Amniotic epithelial cell (primary cell): ENCODE data around the gene RNF213.

Source experiments
- DNase-seq: peaks from one replicate; pipeline ENCODE4 v3.0.0-alpha.2; 2010; ENCODE audit warnings: low read depth

RNF213 gene

DNA sequence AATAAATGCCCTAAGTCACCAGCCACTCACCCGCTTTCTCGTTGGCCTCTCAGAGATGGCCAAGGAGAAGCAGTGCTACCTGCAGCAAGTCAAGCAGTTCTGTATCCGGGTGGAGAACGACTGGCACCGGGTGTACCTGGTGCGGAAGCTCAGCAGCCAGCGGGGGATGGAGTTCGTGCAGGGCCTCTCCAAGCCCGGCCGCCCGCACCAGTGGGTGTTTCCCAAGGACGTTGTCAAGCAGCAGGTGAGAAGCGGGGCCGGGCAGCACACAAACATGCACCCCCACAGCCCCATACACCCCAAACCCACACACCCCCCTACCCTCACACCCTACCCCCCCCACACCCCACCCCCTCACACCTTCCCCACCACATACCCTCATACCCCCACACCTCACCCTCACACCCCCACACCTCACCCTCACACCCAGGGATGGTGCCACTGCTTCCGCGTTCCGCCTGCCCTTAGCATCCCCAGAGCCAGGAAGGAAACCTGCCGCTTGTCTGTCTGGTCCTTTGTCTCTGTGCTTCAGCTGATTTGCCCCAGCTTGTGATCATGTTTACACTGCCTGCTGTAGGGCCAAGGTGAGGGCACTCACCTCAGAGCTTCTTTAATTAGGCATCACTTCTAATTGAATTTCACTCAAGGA, 112.4 kb downstream of the RNF213 start:
- DNase-seq: no peak

DNA sequence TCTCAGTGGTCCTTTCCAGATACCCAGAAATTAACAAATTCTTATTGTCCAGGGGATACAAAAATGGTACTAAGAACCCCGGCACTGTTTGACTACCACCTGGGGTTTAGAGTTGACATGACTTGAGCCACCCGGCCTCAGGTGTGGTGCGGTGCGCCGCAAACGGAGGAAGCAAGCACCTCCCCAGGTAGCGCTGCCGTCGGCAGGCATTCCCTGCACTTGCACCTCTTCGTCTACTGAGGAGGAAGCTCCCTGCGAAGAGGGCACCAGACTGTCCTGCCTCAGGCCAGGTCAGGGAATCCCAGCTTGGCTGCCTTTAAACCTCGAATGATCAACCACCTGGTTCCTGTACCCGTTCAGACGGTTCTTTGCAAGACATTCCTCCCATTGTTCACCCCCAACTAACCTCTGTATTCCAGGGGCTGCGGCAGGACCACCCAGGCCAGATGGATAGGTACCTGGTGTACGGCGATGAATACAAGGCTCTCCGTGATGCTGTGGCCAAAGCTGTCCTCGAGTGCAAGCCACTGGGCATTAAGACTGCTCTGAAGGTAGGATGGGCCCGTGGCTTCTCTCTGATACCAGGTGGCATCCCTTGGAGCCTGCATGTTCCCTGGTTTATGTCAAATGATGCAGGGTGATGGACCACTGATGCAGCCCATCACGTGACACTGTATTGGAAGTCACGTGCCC, 113.5 kb downstream of the RNF213 start:
- no peak for DNase-seq

DNA sequence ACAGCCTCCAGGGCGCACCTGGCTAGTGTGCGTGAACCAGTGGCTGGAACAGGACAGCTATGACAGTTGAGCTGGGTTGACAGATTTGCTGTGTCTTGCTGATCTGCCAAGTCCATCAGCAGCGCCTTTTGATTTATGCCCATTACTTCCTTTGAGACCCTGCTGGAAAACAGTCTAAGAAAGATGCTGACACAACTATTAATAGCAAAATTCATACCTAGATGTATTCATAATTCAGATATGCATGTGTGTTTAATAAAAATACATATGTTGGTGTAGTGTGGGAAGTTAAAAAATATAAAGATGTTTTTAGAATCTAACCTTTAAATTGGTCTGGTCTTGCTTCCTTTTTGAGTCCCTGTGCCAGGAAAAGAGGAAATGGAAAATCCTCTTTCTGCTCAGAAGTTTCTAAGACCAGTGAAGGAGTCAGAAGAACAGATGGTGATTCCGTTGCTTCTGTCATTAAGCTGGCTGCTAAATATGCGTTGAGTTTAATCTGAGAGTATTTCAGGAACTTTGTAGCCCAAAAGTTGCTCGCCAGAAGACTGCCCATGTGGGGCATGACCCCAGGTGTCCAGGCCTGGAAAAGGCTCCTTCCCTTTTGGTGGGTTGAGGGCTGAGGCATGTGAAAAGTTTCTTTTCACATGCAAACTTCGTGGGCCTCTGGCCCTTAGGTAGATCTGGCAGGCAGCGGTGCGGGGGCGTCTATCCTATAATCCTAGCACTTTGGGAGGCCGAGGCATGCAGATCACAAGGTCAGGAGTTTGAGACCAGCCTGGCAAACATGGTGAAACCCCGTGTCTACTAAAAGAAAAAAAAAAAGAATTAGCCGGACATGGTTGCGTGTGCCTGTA, 114.3 kb downstream of the RNF213 start:
- DNase-seq: no peak

DNA sequence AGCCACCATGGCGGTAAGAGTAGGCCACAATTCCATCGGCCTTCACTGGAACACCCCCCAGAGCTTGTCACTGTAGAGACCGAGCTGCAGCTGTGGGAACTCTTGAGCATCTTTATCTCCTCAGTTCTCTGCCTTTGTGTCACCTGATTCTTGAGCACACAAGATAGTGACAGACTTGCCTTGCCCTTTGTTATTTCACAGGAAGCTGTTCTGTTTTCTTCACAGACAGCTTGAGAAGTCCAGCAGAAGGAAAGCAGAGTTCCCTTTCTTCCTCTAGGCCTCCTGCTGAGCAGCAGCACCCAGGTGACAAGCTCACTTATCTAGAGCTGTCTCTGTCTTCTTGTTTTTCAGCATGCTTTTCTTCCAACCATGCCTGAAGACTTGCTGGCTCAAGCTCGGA, 115.9 kb downstream of the RNF213 start:
- no peak for DNase-seq

DNA sequence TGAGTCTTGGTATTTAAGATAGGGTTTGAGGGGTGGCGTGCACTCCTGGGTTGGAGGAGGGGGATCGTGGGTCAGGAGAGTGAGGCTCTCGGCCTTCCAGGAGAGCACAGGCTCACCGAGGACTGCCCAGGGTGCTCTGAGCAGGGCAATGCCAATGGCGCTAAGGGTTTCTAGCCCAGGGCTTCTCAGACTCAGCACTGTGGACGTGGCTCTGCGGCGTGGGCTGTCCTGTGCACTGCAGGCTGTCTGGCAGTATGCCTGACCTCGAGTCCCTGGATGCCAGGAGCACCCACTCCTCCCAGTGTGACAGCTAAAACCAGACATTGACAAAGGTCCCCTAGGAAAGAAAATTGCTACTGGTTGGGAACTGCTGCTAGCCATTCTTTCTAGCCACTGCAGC, 117.1 kb downstream of the RNF213 start:
- DNase-seq: no peak

DNA sequence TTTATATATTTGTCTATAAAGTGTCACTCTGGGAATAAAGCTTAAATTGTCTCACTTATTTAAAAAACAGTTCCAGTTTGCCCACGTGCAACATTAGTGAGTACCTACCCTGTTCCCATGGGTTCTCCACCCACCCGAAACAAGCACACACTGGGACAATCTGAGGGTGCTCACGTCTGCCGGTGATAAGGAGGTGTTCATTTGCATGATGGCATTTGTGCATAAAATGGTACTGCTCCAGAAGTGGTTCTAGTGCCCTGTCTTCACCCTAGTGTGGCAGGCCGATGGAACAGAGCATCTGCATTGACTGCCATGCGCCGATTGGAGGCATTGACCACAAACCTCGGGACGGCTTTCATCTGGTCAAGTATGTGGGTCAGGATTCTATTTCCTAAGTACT, 118.7 kb downstream of the RNF213 start:
- DNase-seq: no peak

DNA sequence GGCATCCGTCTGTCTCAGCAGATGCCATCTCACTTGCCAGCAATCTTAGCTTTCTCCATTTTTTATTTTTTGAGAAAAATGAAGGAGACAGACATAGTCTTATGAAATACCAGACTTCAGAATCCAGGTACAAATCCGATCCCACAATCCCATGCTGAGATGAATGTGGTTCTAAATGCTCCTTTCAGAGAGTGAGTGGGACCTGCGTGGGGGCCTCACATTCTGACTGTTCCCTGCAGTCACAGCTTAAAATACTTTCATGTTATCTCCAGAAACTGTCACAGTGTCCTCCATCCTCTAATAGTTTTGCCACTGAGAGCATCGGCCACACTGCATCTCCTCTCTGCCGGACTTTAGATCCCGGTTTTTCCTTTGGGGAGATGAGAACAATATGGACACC, 119.4 kb downstream of the RNF213 start:
- no peak for DNase-seq

DNA sequence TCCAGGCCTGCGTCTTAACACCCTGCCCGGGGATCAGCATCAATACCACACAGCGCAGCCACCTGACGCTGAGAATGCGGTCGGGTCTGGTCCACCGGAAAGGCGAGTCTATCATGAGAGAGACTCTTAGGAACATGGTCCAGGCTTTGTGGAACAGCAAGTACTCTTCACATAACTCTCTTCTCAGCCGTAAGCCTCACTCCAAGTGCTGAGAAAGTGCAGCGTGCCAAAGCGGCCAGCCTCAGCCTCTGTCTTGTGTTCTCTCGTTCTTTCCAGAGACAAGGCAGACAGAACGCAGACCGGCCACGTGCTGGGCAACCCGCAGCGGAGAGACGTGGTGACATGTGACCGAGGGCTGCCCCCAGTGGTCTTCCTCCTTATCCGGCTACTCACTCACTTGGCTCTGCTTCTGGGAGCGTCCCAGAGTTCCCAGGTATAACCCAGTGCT, 119.9 kb downstream of the RNF213 start:
- DNase-seq: no peak

DNA sequence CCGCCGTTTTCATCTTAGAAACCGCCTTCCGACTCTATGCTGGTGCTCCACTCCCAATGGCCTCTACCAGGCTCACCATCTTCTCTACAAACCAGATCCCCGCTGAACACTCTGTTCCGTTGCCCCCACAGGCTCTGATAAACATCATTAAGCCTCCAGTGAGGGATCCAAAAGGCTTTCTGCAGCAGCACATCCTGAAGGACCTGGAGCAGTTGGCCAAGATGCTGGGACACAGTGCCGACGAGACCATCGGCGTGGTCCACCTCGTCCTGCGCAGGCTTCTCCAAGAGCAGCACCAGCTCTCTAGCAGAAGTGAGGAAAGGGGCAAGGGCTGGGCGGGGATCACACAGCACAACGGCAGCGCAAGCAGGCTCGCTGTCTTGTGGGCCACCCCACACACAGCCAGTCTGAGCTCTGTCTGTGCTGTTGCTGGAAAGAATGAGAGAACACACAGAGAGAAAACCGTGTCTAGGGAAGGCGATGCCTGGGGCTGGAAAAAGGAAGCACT, 120.8 kb downstream of the RNF213 start:
- DNase-seq: no peak

DNA sequence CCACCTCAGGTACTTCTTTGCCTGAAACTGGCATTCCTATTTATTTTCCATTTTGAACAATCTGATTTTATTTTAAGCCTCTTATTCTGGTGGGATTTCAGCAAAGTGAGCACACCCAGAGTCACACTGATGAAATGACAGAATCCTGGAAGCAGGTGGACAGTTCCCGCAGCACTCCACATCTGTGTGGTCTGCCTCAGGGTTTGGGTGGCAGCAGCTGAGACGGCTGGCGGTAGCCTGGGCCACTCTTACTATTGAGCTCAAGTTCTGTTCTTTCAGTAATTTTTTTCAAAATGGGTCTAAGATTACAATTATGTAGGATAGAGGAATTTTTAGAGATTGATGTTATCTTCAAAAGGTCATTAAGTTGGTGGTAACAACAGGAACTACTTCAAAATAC, 121.8 kb downstream of the RNF213 start:
- no peak for DNase-seq

DNA sequence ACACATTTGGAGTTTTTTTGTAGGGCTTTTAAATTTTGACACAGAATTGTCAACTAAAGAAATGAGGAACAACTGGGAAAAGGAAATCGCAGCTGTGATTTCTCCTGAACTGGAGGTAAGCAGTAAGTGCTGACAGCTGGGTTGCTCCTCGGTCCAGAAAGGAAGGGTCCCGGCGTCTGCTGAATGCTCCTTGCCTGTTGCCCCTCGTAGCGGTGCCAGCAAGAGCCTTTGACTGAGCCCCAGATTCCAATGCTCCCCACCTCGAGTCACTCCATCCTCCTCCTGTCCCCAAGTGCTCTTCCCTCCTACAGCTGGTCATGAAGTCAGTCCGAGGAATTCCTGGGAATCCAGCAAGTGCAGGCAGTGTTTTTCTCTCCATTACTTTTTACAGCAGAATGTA, 122.3 kb downstream of the RNF213 start:
- no peak for DNase-seq

DNA sequence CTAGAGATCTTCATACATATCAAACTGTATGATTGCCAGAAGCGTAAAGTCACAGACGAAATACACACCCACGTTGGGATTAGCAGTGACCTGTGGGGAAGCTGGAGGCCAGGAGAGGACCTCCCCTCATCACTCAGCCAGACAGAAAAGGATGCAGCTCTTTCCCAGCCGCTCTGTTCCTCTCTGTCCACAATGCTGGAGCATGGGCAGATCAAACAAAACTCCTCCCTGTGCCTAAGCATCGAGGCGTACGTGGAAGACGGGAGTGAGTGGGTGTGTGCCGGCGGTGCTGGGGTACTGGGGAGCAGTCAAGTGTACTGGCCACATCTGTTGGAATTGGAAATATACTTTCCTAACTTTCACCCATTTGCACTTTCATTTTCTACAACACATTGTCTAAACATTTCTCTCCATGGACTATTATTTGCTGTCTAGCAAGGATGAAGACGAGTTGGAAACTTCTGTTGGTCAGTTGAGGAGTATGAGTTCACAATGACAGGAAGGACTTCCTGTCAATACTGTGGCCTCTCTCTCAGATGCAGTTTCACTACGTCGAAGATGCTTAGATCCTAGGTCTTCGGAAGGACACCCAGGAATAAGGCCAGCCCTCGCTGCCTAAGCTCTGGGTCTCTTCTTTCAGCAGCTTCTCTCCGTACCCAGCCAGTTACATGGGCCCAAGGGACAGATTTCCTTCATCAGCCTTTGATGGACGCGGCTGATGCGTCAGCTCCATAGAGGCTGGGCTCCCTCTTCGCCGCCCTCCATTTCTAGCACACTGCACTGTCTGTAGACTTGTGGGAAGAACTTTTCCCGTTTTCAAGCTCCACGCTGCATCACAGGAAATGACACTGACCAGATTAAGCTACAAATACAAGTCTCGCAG, 123.7 kb downstream of the RNF213 start:
- no peak for DNase-seq

DNA sequence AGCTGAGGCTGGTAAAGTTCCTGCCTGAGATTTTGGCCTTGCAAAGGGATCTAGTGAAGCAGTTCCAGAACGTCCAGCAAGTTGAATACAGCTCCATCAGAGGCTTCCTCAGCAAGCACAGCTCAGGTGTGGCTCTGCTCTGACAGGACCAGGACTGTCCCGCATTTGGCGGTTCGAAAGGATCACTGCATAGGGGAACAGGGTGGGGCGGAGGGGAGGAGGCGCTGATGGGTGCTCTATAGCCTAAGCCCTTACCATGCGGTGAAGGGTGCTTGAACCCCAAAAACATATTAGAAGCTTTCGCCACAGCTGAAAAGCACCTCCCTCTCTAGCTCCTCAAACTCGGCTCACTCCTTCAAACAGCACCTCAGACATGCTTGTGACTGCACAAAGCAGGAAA, 124.4 kb downstream of the RNF213 start:
- no peak for DNase-seq

DNA sequence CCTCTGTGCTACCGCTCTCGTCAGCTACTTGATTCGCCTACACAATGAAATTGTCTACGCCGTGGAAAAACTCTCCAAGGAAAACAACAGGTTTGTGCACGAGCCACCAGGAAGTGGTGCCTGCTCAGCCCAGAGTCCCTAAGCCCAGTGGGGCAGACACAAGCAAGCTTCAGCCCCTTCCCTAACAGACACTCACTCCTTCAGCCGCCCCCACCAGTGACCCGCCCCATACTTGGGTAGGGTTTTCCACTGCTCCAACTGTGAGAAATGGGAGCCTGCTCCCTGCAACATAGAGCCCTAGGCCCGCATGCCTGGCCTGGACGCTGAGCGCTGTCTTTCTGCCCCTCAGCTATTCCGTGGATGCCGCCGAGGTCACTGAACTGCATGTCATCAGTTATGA, 125.7 kb downstream of the RNF213 start:
- no peak for DNase-seq

DNA sequence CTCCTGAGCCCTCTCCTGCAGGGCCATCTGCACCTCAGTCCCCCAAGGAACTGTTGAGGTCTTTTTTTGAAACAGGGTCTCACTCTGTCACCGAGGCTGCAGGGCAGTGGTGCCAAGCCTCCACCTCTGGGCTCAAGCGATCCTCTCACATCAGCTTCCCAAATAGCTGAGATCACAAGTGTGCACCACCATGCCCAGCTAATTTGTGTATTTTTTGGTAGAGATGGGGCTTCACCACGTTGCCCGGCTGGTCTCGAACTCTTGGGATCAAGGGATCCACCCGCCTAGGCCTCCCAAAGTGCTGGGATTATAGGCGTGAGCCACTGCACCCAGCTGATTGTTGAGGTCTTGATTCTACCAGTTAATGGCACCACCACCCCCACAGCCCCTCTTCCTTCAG, 126.4 kb downstream of the RNF213 start:
- DNase-seq: no peak

DNA sequence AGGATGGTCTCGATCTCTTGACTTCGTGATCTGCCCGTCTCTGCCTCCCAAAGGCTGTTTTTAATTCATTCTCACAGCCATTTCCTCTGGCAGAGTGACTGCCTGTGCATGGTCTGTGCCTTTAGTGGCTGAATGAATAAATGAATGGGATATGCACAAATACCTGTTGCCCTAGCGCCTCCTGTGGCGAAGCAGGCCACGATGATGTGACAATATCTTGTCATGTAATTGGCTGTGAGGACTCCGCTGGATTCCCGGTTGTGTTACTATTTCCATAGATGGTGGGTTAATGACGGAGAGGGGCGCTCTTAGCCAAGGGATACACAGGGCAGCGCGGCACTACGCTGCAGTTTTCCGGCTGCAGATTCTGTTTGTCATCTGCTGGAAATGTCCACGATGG, 127.5 kb downstream of the RNF213 start:
- no peak for DNase-seq

DNA sequence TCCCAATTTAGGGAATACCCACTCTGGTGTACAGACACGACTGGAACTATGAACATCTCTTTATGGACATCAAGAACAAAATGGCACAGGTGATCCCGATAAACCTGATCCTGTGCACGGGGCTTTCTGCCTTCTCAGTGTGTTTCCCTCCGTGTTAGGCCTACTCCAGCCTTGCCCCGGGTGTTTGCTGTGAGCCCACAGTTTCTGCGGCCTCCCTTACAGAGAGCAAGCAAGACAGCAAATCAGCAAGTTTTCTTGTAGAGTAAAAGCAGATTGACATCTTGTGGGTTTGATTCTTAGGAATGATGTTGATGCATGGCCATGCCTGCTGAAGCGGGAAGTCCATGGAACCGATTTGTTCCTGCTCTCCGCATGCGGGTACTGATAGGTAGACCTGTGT, 127.9 kb downstream of the RNF213 start:
- DNase-seq: no peak

DNA sequence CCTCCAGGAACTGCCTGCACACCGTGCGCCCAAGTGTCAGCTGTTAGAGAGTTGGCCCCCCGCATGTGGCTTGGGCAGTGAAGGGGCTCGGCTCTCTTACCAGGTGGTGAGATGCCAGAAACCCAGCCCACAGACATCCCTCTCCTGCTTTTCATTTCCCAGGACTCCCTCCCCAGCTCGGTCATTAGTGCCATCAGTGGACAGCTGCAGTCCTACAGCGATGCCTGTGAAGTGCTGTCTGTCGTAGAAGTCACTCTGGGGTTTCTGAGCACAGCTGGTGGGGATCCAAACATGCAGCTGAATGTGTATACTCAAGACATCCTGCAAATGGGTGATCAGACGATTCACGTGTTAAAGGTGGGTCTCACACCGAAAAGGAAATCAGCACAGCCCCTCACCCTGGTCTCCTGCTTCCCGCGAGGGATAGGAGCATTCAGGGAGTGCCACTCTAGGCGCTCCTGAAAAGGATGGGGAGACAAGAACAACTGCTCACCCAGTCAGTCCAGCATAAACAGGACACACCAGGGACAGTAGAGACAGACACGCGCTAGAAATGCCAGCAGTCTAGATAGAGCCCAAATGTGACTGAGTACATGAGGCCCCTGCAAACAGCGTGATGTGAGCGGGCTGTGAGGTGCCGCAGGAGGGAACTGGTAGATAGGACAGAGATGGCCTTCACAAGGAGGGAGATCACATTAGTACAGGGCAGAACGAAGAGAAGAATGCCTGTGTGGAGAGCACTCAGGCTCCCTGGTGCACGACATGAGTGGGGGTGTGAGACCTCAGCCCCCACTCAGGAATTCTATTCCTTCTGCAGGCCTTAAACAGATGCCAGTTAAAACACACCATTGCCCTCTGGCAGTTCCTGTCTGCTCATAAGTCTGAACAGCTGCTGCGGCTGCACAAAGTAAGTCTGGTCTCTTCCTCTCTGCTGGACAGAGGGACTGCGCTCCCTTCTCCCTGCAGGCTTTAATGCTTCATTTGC, 128.7 kb downstream of the RNF213 start:
- DNase-seq: no peak

DNA sequence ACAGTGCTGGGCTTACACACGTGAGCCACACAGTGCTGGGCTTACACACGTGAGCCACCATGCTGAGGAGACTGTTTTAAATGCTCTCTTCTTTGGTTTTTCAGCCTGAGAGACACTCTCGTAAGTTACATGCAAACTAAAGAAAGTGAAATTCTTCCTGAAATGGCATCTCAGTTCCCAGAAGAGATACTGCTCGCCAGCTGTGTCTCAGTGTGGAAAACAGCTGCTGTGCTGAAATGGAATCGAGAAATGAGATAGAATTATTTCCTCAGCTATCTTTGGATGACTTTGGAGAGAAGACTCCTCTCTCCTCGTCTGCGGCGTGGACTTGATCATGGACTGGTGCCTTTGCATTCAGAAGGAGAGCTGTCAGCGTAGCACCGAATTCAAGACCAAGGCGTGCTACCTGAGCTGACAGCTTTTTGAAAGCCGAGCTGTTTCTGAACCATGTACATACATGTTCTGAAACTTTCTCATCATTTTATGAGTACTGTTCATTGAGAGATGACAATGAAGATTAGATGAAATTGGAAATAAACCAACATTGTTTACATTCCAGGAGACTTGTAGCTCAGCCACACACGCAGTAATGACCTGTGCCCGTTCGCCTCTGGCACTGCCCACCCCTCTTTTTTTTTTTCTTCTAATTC, 132.7 kb downstream of the RNF213 start:
- DNase-seq: no peak

DNA sequence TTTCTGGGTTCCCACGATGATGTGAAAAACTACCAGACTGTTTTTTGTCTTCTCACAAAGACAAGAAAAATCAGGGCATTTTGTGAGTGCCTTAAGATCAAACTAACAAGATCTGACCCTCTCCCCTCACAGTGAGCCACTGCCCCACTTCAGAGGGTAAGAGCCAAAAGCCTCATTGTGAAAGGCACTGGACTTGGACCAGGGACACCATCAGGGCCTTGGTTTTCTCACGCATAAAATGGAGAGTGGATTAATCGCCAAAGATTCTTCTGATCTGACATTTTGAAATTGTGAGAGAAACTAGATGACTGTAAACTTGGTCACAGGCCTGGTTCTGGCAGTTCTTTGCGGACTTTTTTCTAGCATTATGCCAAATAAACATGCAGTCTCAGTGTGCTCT, 133.3 kb downstream of the RNF213 start:
- DNase-seq: no peak
